ENCODE data around the gene DPM3.

GRCh38 chr1:155160128-155160527 lies 19.8 kb upstream of the DPM3 start:
- TF ChIP-seq CTCF (IDR thresholded peaks at IDR 0.05), result no peak
- TF ChIP-seq POLR2A (IDR thresholded peaks at IDR 0.05), result no peak
